Neural cell (in vitro differentiated cells): ENCODE results near the gene METTL14.

Experiments used
- EZH2 ChIP-seq: fragments of 200-600, 300-800 bp; shearing (Covaris generic), sonication (generic); IDR thresholded peaks from 2 replicates; pipeline ENCODE4 v1.6.1; 2014; ENCODE audit warnings: antibody characterized with exemption, low read length, borderline replicate concordance, mild to moderate bottlenecking; ENCODE audit not compliant: insufficient read depth, poor library complexity, severe bottlenecking
- TF ChIP-seq, protein P1 (sequence below): fragments of 450-650 bp; IDR thresholded peaks from 2 replicates; pipeline ENCODE4 v1.5.1; 2014; ENCODE audit warnings: antibody characterized with exemption, mild to moderate bottlenecking, moderate library complexity; ENCODE audit not compliant: poor library complexity, severe bottlenecking

DNA sequence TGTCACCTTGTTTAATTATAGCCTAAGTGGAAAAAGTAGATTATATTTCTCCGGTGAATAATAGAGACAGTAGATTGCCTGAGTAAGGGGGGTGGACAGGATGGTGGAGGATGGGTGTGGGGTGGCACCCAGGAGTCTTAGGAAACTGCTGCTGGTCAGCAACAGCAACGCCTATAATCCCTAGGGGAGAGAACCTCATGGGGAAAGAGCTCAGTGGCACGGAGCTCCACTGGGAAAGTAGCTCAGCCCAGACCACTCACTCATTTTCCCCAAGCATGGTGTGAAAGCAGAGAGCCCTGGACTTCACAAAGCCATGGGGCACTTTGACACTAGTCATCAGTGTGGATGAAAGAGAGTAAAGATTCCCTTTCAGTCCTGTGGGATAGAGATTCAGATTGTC is 31.1 kb downstream of the METTL14 start:
- TF ChIP-seq EZH2 = no peak
- TF ChIP-seq, protein P1, sequence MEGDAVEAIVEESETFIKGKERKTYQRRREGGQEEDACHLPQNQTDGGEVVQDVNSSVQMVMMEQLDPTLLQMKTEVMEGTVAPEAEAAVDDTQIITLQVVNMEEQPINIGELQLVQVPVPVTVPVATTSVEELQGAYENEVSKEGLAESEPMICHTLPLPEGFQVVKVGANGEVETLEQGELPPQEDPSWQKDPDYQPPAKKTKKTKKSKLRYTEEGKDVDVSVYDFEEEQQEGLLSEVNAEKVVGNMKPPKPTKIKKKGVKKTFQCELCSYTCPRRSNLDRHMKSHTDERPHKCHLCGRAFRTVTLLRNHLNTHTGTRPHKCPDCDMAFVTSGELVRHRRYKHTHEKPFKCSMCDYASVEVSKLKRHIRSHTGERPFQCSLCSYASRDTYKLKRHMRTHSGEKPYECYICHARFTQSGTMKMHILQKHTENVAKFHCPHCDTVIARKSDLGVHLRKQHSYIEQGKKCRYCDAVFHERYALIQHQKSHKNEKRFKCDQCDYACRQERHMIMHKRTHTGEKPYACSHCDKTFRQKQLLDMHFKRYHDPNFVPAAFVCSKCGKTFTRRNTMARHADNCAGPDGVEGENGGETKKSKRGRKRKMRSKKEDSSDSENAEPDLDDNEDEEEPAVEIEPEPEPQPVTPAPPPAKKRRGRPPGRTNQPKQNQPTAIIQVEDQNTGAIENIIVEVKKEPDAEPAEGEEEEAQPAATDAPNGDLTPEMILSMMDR = no peak
